GM12872 (cell line): Measurements from ENCODE around the gene B4GALNT4.

Experiments used
- TF ChIP-seq, protein P1 (sequence below): IDR thresholded peaks from 3 replicates; pipeline ENCODE4 v1.5.1; 2011; ENCODE audit warnings: low read depth, mild to moderate bottlenecking, low read length, moderate library complexity; ENCODE audit not compliant: insufficient read depth

The B4GALNT4 gene, protein sequence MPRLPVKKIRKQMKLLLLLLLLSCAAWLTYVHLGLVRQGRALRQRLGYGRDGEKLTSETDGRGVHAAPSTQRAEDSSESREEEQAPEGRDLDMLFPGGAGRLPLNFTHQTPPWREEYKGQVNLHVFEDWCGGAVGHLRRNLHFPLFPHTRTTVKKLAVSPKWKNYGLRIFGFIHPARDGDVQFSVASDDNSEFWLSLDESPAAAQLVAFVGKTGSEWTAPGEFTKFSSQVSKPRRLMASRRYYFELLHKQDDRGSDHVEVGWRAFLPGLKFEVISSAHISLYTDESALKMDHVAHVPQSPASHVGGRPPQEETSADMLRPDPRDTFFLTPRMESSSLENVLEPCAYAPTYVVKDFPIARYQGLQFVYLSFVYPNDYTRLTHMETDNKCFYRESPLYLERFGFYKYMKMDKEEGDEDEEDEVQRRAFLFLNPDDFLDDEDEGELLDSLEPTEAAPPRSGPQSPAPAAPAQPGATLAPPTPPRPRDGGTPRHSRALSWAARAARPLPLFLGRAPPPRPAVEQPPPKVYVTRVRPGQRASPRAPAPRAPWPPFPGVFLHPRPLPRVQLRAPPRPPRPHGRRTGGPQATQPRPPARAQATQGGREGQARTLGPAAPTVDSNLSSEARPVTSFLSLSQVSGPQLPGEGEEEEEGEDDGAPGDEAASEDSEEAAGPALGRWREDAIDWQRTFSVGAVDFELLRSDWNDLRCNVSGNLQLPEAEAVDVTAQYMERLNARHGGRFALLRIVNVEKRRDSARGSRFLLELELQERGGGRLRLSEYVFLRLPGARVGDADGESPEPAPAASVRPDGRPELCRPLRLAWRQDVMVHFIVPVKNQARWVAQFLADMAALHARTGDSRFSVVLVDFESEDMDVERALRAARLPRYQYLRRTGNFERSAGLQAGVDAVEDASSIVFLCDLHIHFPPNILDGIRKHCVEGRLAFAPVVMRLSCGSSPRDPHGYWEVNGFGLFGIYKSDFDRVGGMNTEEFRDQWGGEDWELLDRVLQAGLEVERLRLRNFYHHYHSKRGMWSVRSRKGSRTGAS

DNA sequence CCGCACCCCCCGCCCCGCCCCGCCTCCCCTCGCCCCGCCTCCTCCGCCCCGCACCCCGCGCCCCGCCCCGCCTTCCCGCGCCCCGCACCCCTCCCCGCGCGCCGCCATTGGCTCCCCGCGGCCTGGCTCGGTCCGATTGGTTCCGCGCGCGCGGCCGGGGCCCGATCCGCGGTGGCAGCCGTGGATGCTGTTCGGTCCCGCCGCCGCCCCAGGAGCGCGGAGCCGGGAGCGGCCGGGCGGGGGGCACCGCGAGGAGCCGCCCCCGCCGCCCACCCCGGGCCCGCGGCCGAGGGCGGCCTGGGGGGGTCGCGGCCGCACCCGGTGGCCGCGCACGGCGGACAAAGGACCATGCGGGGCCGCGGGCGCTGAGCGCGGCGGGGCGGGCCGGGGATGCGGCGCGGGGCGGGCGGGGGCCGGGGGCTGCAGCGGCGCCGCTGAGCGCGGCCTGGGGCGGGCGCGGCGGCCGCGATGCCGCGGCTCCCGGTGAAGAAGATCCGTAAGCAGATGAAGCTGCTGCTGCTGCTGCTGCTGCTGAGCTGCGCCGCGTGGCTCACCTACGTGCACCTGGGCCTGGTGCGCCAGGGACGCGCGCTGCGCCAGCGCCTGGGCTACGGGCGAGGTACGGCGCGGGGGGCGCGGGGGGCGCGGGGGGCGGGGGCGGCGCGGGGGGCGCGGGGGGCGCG lies at the start of gene B4GALNT4:
Gene B4GALNT4, plus strand, starts transcription at position 164 of the 683 bp plus-strand sequence. Its CDS starts 305 bp downstream, at position 469.
- TF ChIP-seq, protein P1, sequence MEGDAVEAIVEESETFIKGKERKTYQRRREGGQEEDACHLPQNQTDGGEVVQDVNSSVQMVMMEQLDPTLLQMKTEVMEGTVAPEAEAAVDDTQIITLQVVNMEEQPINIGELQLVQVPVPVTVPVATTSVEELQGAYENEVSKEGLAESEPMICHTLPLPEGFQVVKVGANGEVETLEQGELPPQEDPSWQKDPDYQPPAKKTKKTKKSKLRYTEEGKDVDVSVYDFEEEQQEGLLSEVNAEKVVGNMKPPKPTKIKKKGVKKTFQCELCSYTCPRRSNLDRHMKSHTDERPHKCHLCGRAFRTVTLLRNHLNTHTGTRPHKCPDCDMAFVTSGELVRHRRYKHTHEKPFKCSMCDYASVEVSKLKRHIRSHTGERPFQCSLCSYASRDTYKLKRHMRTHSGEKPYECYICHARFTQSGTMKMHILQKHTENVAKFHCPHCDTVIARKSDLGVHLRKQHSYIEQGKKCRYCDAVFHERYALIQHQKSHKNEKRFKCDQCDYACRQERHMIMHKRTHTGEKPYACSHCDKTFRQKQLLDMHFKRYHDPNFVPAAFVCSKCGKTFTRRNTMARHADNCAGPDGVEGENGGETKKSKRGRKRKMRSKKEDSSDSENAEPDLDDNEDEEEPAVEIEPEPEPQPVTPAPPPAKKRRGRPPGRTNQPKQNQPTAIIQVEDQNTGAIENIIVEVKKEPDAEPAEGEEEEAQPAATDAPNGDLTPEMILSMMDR: no peak

DNA sequence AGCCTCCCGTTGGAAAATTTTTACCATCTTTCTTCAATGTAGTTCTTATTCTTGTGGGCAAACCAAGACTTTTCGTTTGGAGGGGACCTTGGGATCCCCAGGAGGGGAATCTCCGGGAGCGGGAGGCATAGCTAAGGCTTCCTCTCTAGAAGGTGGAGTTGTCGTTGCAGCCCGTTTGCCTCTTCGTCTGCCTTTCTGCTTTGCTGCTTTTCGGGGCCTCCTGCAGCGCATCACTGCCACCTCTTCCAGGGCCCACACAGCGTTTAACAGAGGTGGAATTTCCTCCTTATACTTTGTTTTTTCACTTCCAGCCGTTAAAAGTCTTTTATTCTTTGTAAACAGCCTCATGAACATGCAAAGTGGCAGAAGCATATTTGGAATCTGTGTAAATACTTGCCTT lies 45.1 kb upstream of the B4GALNT4 start:
- TF ChIP-seq, protein P1: no peak

DNA sequence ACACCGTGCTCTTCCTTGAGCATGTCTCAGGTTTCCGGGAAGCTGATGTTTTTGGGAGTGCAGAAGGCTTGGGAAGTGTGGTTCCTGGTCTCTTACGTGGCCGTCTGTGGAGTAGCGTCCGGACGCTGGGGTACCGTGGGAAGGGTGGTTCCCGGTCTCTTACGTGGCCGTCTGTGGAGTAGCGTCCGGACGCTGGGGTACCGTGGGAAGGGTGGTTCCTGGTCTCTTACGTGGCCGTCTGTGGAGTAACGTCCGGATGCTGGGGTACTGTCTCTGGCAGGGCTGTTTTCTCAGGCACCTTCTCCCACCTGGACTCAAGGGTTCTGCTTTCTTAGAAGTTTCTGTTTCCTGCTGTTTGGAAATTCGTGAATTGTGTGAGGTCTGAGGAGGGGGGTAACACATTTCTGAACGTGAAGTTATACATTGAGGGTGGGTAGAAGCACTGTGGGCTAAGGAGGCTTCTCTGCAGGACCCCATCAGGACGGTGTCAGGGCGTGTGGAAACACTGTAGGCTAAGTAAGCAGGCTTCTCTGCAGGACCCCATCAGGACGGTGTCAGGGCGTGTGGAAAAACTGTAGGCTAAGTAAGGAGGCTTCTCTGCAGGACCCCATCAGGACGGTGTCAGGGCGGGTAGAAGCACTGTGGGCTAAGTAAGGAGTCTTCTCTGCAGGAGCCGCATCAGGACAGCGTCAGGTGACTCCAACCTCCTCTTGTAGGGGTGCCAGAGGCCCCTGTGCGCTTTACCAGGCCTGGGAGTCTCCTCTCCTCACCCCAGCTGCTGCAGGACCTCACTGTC lies 43.3 kb upstream of the B4GALNT4 start:
- TF ChIP-seq, protein P1: no peak

DNA sequence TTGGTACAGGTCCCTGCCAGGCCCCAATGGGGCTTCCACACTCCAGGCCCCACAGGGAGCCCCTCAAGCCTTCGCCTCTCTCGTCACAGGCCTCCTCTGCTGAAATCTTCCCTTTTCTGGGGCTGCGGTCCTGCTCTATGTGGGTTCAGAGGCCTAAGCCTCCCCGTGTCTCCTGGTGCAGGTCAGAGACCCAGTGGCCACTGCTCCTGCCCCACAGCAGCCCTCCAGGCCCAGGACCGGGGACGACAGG lies 42.8 kb upstream of the B4GALNT4 start:
- TF ChIP-seq, protein P1: no peak

DNA sequence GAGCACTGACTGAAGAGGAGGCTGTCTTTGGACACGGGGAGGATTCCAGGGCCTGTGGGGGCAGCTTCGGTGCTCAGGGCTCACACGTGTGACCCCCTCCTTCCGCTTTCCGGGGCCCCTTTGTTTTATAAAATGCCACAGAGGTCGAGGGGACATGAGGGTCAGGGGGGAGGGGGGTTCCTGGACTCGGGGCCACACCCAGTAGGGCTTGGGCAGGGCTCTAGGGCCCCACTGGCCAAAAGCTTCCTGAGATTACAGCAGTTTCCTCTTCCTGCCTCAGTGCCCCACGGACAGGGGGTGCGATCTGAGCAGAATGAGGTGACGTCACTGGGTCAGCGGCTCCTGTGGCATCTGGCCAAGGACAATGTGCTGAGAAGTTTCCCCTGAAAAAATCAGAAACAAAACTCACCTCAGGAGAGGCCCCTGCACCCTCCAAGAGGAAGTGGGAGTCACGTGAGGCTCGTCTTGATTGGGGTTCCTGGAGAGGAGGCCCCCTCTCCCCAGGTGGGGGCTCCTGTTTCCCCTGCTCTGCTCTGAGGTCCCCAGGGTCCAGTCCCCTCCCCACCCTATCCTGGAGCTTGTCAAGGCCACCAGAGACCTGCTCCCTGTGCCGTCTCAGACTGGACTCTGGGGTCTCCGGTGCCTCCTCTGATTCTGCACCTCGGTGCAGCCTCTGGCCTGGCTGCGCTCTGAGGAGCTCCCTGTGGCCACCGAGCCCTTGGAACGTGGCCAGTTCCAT lies 42.3 kb upstream of the B4GALNT4 start:
- TF ChIP-seq, protein P1: no peak

DNA sequence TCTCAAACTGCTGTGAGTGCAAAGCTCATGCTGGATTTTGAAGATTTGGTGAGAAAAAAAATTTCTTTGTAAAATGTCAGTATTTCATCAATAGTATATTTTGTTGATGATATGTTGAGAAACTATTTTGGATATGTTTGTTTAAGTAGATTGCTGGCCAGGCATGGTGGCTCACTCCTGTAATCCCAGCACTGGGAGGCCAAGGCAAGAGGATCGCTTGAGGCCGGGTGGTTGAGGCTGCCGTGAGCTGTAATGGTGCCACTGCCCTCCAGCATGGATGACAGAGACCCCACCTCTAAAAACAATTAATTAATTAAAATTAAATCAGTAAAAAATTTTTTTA lies 41.7 kb upstream of the B4GALNT4 start:
- TF ChIP-seq, protein P1: no peak
